C4-2B (cell line): Measurements from ENCODE around the gene TPSD1.

ENCODE experiments used
- CTCF ChIP-seq: fragments of 450-650 bp; conservative IDR thresholded peaks from 2 replicates; pipeline ENCODE4 v1.5.1; 2017; ENCODE audit warnings: mild to moderate bottlenecking
- ZFX ChIP-seq: fragments of 450-650 bp; IDR thresholded peaks from 2 replicates; pipeline ENCODE4 v1.6.1; 2017

GRCh38 chr16:1245452-1246020, 10.3 kb upstream of the TPSD1 start:
- TF ChIP-seq CTCF, result no peak
- no peak for TF ChIP-seq ZFX
